ENCODE measurements around the gene C1orf87.

Gene C1orf87

GRCh38 chr1:60033066-60033465, 40.5 kb downstream of the C1orf87 start:
- DNase-seq (no peak), ATAC-seq (ENCODE audit: insufficient read depth, low read depth) (no peak)
- H3K9ac ChIP-seq (ENCODE audit: low read depth, low read length), result no peak overlapping the region
- no peak overlapping the region for H3K4me2 ChIP-seq (ENCODE audit: insufficient read depth, low read length)
- H3K36me3 ChIP-seq (ENCODE audit: insufficient read depth, low read length), result no peaks in the 10 kb centered on the region
- H3K27me3 ChIP-seq (ENCODE audit: insufficient read depth, low read length, poor library complexity), result no peaks in the 10 kb centered on the region
- H3K4me1 ChIP-seq (ENCODE audit: insufficient read depth, low read length), result no peaks in the 10 kb centered on the region
- no peaks in the 10 kb centered on the region for H3K9me3 ChIP-seq (ENCODE audit: insufficient read depth, low read length, severe bottlenecking)
- H3K4me3 ChIP-seq (ENCODE audit: low read depth in 1 of 2, low read length in 2 of 2), result no peak overlapping the region
- no peak overlapping the region for H3K27ac ChIP-seq (ENCODE audit: low read length)
- TF ChIP-seq EZH2 (IDR thresholded peaks at IDR 0.05; ENCODE audit: borderline replicate concordance, low read depth, low read length, severe bottlenecking), result no peak
- TF ChIP-seq, protein P1, sequence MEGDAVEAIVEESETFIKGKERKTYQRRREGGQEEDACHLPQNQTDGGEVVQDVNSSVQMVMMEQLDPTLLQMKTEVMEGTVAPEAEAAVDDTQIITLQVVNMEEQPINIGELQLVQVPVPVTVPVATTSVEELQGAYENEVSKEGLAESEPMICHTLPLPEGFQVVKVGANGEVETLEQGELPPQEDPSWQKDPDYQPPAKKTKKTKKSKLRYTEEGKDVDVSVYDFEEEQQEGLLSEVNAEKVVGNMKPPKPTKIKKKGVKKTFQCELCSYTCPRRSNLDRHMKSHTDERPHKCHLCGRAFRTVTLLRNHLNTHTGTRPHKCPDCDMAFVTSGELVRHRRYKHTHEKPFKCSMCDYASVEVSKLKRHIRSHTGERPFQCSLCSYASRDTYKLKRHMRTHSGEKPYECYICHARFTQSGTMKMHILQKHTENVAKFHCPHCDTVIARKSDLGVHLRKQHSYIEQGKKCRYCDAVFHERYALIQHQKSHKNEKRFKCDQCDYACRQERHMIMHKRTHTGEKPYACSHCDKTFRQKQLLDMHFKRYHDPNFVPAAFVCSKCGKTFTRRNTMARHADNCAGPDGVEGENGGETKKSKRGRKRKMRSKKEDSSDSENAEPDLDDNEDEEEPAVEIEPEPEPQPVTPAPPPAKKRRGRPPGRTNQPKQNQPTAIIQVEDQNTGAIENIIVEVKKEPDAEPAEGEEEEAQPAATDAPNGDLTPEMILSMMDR (IDR thresholded peaks at IDR 0.05; ENCODE audit: borderline replicate concordance, extremely low read depth, low read length, poor library complexity, severe bottlenecking), result no peak
- H3K79me2 ChIP-seq (ENCODE audit: insufficient read depth, low read length), result no peaks in the 10 kb centered on the region
- H2AFZ ChIP-seq (ENCODE audit: low read depth, low read length), result no peak overlapping the region
- H4K20me1 ChIP-seq (ENCODE audit: insufficient read depth, low read length), result no peaks in the 10 kb centered on the region

- H3K27ac ChIP-seq (ENCODE audit: low read length), result no peak overlapping the region
- H3K9ac ChIP-seq (ENCODE audit: low read depth, low read length), result no peak overlapping the region
- no peak overlapping the region for H2AFZ ChIP-seq (ENCODE audit: low read depth, low read length)
- H4K20me1 ChIP-seq (ENCODE audit: insufficient read depth, low read length), result no peaks in the 10 kb centered on the region
- ATAC-seq (ENCODE audit: insufficient read depth, low read depth), result no peak
- no peaks in the 10 kb centered on the region for H3K4me1 ChIP-seq (ENCODE audit: insufficient read depth, low read length)
- H3K9me3 ChIP-seq (ENCODE audit: insufficient read depth, low read length, severe bottlenecking), result no peaks in the 10 kb centered on the region
- TF ChIP-seq, protein P1 (IDR thresholded peaks at IDR 0.05; ENCODE audit: borderline replicate concordance, extremely low read depth, low read length, poor library complexity, severe bottlenecking), result no peak
- TF ChIP-seq EZH2 (IDR thresholded peaks at IDR 0.05; ENCODE audit: borderline replicate concordance, low read depth, low read length, severe bottlenecking), result no peak
- no peak for DNase-seq
- H3K4me3 ChIP-seq (ENCODE audit: low read depth in 1 of 2, low read length in 2 of 2), result no peak overlapping the region
- H3K27me3 ChIP-seq (ENCODE audit: insufficient read depth, low read length, poor library complexity), result no peaks in the 10 kb centered on the region
- H3K4me2 ChIP-seq (ENCODE audit: insufficient read depth, low read length), result no peak overlapping the region
- H3K79me2 ChIP-seq (ENCODE audit: insufficient read depth, low read length), result no peaks in the 10 kb centered on the region
- H3K36me3 ChIP-seq (ENCODE audit: insufficient read depth, low read length), result no peaks in the 10 kb centered on the region
Measured at GRCh38 chr1:60031146-60031545, 42.4 kb downstream of the C1orf87 start.

DNA sequence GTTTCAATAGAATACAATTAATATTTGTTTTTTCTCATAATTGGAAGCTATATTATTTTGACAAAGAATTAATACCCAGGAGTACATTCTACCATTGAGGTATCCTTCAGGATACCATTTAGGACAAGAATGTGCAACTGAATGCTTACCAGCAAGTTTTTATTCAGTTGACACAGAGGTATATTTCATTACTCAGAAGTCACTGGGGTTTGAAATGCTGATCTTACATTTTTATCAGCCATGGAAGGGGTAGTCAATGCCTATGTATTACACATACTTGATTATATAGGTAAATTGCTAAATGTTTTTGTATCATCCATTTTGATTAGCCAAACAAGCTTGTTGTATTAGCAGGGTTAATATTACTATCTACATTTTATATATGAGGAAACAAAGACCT, 48.0 kb downstream of the C1orf87 start:
- TF ChIP-seq, protein P1 (IDR thresholded peaks at IDR 0.05; ENCODE audit: borderline replicate concordance, extremely low read depth, low read length, poor library complexity, severe bottlenecking), result no peak
- no peak for TF ChIP-seq EZH2 (IDR thresholded peaks at IDR 0.05; ENCODE audit: borderline replicate concordance, low read depth, low read length, severe bottlenecking)
- H3K36me3 ChIP-seq (ENCODE audit: insufficient read depth, low read length), result no peaks in the 10 kb centered on the region
- H3K4me2 ChIP-seq (ENCODE audit: insufficient read depth, low read length), result no peak overlapping the region
- no peak overlapping the region for H3K27ac ChIP-seq (ENCODE audit: low read length)
- H3K9ac ChIP-seq (ENCODE audit: low read depth, low read length), result no peak overlapping the region
- no peaks in the 10 kb centered on the region for H3K4me1 ChIP-seq (ENCODE audit: insufficient read depth, low read length)
- no peak overlapping the region for H3K4me3 ChIP-seq (ENCODE audit: low read depth in 1 of 2, low read length in 2 of 2)
- DNase-seq (no peak), ATAC-seq (ENCODE audit: insufficient read depth, low read depth) (no peak)
- no peaks in the 10 kb centered on the region for H3K79me2 ChIP-seq (ENCODE audit: insufficient read depth, low read length)
- no peaks in the 10 kb centered on the region for H4K20me1 ChIP-seq (ENCODE audit: insufficient read depth, low read length)
- H3K27me3 ChIP-seq (ENCODE audit: insufficient read depth, low read length, poor library complexity), result no peaks in the 10 kb centered on the region
- no peak overlapping the region for H2AFZ ChIP-seq (ENCODE audit: low read depth, low read length)
- H3K9me3 ChIP-seq (ENCODE audit: insufficient read depth, low read length, severe bottlenecking), result no peaks in the 10 kb centered on the region
